AG04450 (cell line): ENCODE measurements around the gene TTC34. TPM values are rescaled to one million over a fixed set of nuclear protein-coding genes. Genes with fewer than 3 reads are reported as not detected.

Experiments used
- CTCF ChIA-PET: fragments of 300-600, 350-600 bp; formaldehyde crosslinking; extraction: SDS; loops from one replicate; lab custom pipeline; 2022; ENCODE audit warnings: antibody characterized with exemption, inconsistent platforms; lab: Charles Lee
- POLR2A ChIA-PET: fragments of 350-600 bp; formaldehyde crosslinking; extraction: SDS; loops from one replicate; lab custom pipeline; 2021; ENCODE audit warnings: antibody characterized with exemption, inconsistent platforms; lab: Yijun Ruan, JAX
- DNase-seq: peaks from one replicate; pipeline ENCODE4 v3.0.0-alpha.2; 2011; ENCODE audit warnings: low read depth, low spot score
- H3K27ac ChIP-seq: one replicate; pipeline ENCODE4 v1.5.1; 2012; ENCODE audit warnings: low read depth, low read length, control low read depth
- H3K27me3 ChIP-seq: one replicate; pipeline ENCODE4 v1.6.0; 2012; ENCODE audit warnings: low read length; ENCODE audit not compliant: control insufficient read depth, insufficient read depth
- H3K4me3 ChIP-seq: 2 replicates; pipeline ENCODE4 v1.5.1; 2011; ENCODE audit warnings: mild to moderate bottlenecking, low read depth, low read length, control low read depth
- H3K9me3 ChIP-seq: 2 replicates; pipeline ENCODE4 v1.5.1; 2012; ENCODE audit warnings: low read length; ENCODE audit not compliant: control insufficient read depth, insufficient read depth
- CTCF ChIP-seq: IDR thresholded peaks from 2 replicates; pipeline ENCODE4 v1.5.1; 2011; ENCODE audit warnings: low read depth, low read length, control low read depth, inconsistent platforms
- polyA plus RNA-seq: library from polyadenylated mRNA; depleted of rRNA; stranded (reverse); fragments of >200 nt; gene quantifications from 2 replicates; pipeline ENCODE4 v1.2.3, GENCODE V29; 2011

The TTC34 gene
- polyA plus RNA-seq, 1 experiment, result 0.06 TPM

GRCh38 chr1:2596530-2597333, 204.8 kb downstream of the TTC34 start:
- Histone ChIP-seq H3K4me3 (no peak overlapping the region), H3K9me3 (no peaks in the 10 kb centered on the region; the same call in none of the 2 replicates), H3K27me3 (no peaks in the 10 kb centered on the region), H3K27ac (no peak overlapping the region)
- no peak for TF ChIP-seq CTCF
- DNase-seq, result no peak
- POLR2A ChIA-PET, result no interaction called here
- CTCF ChIA-PET, result no interaction called here

GRCh38 chr1:2595812-2596529, 205.5 kb downstream of the TTC34 start:
- no peak overlapping the region for H3K27ac ChIP-seq
- H3K27me3 ChIP-seq, result no peaks in the 10 kb centered on the region
- no peak for DNase-seq
- TF ChIP-seq CTCF, result no peak
- H3K9me3 ChIP-seq, result no peaks in the 10 kb centered on the region; the same call in none of the 2 replicates
- ChIA-PET CTCF (no interaction called here), POLR2A (no interaction called here)
- no peak overlapping the region for H3K4me3 ChIP-seq

- TF ChIP-seq CTCF, result no peak
- CTCF ChIA-PET, result no interaction called here
Measured at GRCh38 chr1:2595261-2595811, 206.2 kb downstream of the TTC34 start.

GRCh38 chr1:2594641-2595131, 206.8 kb downstream of the TTC34 start:
- CTCF ChIA-PET, result interaction anchor here (0.5 kb wide), 1 partner anchor 830 kb away, joined by 5 read pairs; no protein-coding TSS in a partner anchor
- DNase-seq, result no peak
- Histone ChIP-seq H3K4me3 (no peak overlapping the region), H3K9me3 (no peaks in the 10 kb centered on the region; the same call in none of the 2 replicates), H3K27me3 (no peaks in the 10 kb centered on the region), H3K27ac (no peak overlapping the region)
- no peak for TF ChIP-seq CTCF
- POLR2A ChIA-PET, result no interaction called here

More at GRCh38 chr1:2595261-2595811, 206.2 kb downstream of the TTC34 start:
- no peak for DNase-seq
- Histone ChIP-seq H3K27ac (no peak overlapping the region), H3K4me3 (no peak overlapping the region), H3K9me3 (no peaks in the 10 kb centered on the region; the same call in none of the 2 replicates), H3K27me3 (no peaks in the 10 kb centered on the region)
- POLR2A ChIA-PET, result no interaction called here
